HepG2 (cell line): Measurements from ENCODE around the gene CTNNA3. TPM values are rescaled to one million over a fixed set of nuclear protein-coding genes. Genes with fewer than 3 reads are reported as not detected.

Experiments
- ATAC-seq: fragments of 200-7000 bp; cut with Tn5 transposase; 3 replicates; pipeline ENCODE4 v1.9.1; 2020; ENCODE audit warnings: mild to moderate bottlenecking, moderate library complexity
- BruUV-seq: library from RNA; stranded (reverse); fragments of 400-500 nt; replicated peaks from 2 replicates; lab custom pipeline; 2021; lab: Mats Ljungman, UMichigan
- CTCF ChIA-PET: fragments of 300-600 bp; formaldehyde crosslinking; extraction: SDS; loops from one replicate; lab custom pipeline; 2021; ENCODE audit warnings: low total read pairs, inconsistent platforms, low intra/inter-chr PET ratio; lab: Yijun Ruan, JAX
- POLR2A ChIA-PET: fragments of 350-600 bp; sonication (Branson Sonifier 250); formaldehyde crosslinking; loops from one replicate; lab custom pipeline; 2020; ENCODE audit warnings: antibody characterized with exemption, inconsistent platforms; lab: Yijun Ruan, JAX
- DNase-seq: peaks from one replicate; pipeline ENCODE4 v3.0.0-alpha.2; 2015; ENCODE audit warnings: low spot score
- FAIRE-seq: peaks from 3 replicates; lab custom pipeline; 2011; peaks lifted over from hg19 to GRCh38; lab: Jason Lieb, UNC
- H2AFZ ChIP-seq: one replicate; pipeline ENCODE4 v1.6.1; 2011; ENCODE audit warnings: low read length, inconsistent platforms
- H3K27ac ChIP-seq: fragments of 300-600 bp; 3 replicates; pipeline ENCODE4 v1.8.0; 2011; ENCODE audit warnings: mixed run types, mild to moderate bottlenecking, mixed read lengths, low read length, inconsistent platforms; ENCODE audit not compliant: insufficient read depth; ENCODE audit errors: extremely low read length
- H3K27me3 ChIP-seq, 2 experiments: fragments of 200-600 bp in 1 of 2; 2 replicates in 1 of 2; 3 replicates in 1 of 2; pipeline versions ENCODE4 v1.6.0 to v1.8.0; 2011; ENCODE audit warnings: low read length in 2 of 2, mild to moderate bottlenecking in 2 of 2, moderate library complexity in 2 of 2, inconsistent platforms in 1 of 2; ENCODE audit not compliant: insufficient read depth in 2 of 2, control insufficient read depth in 1 of 2
- H3K36me3 ChIP-seq, 2 experiments: fragments of 200-600 bp in 1 of 2; replicated peaks in 1 of 2; 2 replicates in 1 of 2; 3 replicates in 1 of 2; pipeline versions ENCODE4 v1.5.1 to v1.8.0; 2011; ENCODE audit warnings: low read length in 2 of 2, inconsistent platforms in 1 of 2; ENCODE audit not compliant: insufficient read depth in 2 of 2, control insufficient read depth in 1 of 2
- H3K4me1 ChIP-seq: 2 replicates; pipeline ENCODE4 v1.5.1; 2012; ENCODE audit warnings: low read length, inconsistent platforms; ENCODE audit not compliant: insufficient read depth
- H3K4me2 ChIP-seq: 2 replicates; pipeline ENCODE4 v1.6.0; 2011; ENCODE audit warnings: low read depth, low read length, inconsistent platforms
- H3K4me3 ChIP-seq, 3 experiments: fragments of 200-600 bp in 1 of 3; sonication (generic), shearing (Covaris generic) in 1 of 3; replicated peaks in 1 of 3; 2 replicates each; pipeline ENCODE4 v1.5.1; 2011 to 2016; ENCODE audit warnings: low read length in 3 of 3, inconsistent platforms in 2 of 3, low read depth in 2 of 3, mild to moderate bottlenecking in 2 of 3, control low read depth in 1 of 3, mixed read lengths in 1 of 3; ENCODE audit not compliant: insufficient read depth in 1 of 3
- H3K79me2 ChIP-seq: one replicate; pipeline ENCODE4 v1.6.1; 2011; ENCODE audit warnings: low read length, inconsistent platforms; ENCODE audit not compliant: insufficient read depth
- H3K9ac ChIP-seq: 2 replicates; pipeline ENCODE4 v1.6.0; 2011; ENCODE audit warnings: mild to moderate bottlenecking, low read depth, low read length, inconsistent platforms; ENCODE audit not compliant: insufficient read depth
- H3K9me3 ChIP-seq: 2 replicates; pipeline ENCODE4 v1.5.1; 2012; ENCODE audit warnings: mild to moderate bottlenecking, low read length
- H4K20me1 ChIP-seq: 2 replicates; pipeline ENCODE4 v1.6.0; 2011; ENCODE audit warnings: inconsistent platforms, mild to moderate bottlenecking, low read length, moderate library complexity; ENCODE audit not compliant: insufficient read depth
- CAMTA2 ChIP-seq: sonication (generic); formaldehyde crosslinking; IDR thresholded peaks from 2 replicates; pipeline ENCODE4 v1.4.0; 2020; ENCODE audit warnings: mild to moderate bottlenecking, missing genetic modification reagents, borderline replicate concordance
- ETS1 ChIP-seq: sonication (generic); formaldehyde crosslinking; IDR thresholded peaks from 2 replicates; pipeline ENCODE4 v1.4.0; 2020; ENCODE audit warnings: missing genetic modification reagents
- FOXP4 ChIP-seq: sonication (generic); formaldehyde crosslinking; IDR thresholded peaks from 2 replicates; pipeline ENCODE4 v1.4.0; 2020; ENCODE audit warnings: missing genetic modification reagents
- MED8 ChIP-seq: sonication (generic); formaldehyde crosslinking; IDR thresholded peaks from 2 replicates; pipeline ENCODE4 v1.8.1; 2023; ENCODE audit warnings: mild to moderate bottlenecking, missing genetic modification reagents; ENCODE audit not compliant: insufficient replicate concordance
- NBN ChIP-seq: fragments of 450-650 bp; conservative IDR thresholded peaks from 2 replicates; pipeline ENCODE4 v1.6.1; 2017
- NCOA2 ChIP-seq: sonication (generic); formaldehyde crosslinking; IDR thresholded peaks from 2 replicates; pipeline ENCODE4 v1.8.0; 2022; ENCODE audit warnings: inconsistent platforms
- NCOA5 ChIP-seq: sonication (generic); formaldehyde crosslinking; IDR thresholded peaks from 2 replicates; pipeline ENCODE4 v1.4.0; 2020; ENCODE audit warnings: missing genetic modification reagents
- POLR2A ChIP-seq, 2 experiments: IDR thresholded peaks; 2 replicates each; pipeline ENCODE4 v1.6.1; 2011; ENCODE audit warnings: low read depth in 2 of 2, low read length in 2 of 2, mild to moderate bottlenecking in 1 of 2, moderate library complexity in 1 of 2; ENCODE audit not compliant: insufficient read depth in 1 of 2
- ZNF430 ChIP-seq: sonication (generic); formaldehyde crosslinking; IDR thresholded peaks from 2 replicates; pipeline ENCODE4 v1.9.0; 2021; ENCODE audit warnings: mild to moderate bottlenecking, missing genetic modification reagents
- WGBS: methylation state at CpG from one replicate; pipeline ENCODE4 v1.1.6; 2017; ENCODE audit warnings: low lambda C conversion rate; 5-methylcytosine and 5-hydroxymethylcytosine counted together
- in situ Hi-C: cut with HindIII; loops from 2 replicates; pipeline ENCODE4 v1.10.0; 2017; ENCODE audit warnings: low pct_unique_long_range_greater_than_20kb; ENCODE audit not compliant: extremely low pct_ligation_motif_present
- intact Hi-C: fragments of 100-400 bp; cut with micrococcal nuclease; formaldehyde crosslinking; loops from one replicate; pipeline ENCODE4 v1.10.0; 2022; ENCODE audit not compliant: unreplicated experiment
- polyA plus RNA-seq, 8 experiments: library from polyadenylated mRNA; depleted of rRNA in 3 of 8; stranded (reverse) in 7 of 8; unstranded in 1 of 8; fragments of >200 nt; fragmentation: Illumina TruSeq in 4 of 8; extraction: Trizol in 4 of 8; gene quantifications; 2 replicates each; pipeline versions ENCODE4 v1.2.1 to v1.2.3, GENCODE V29; 2011 to 2016; ENCODE audit warnings: low read depth in 4 of 8, missing spikeins in 1 of 8, mixed read lengths in 1 of 8; ENCODE audit not compliant: insufficient read depth in 1 of 8
- total RNA-seq, 5 experiments: library from RNA; depleted of rRNA; stranded (reverse); fragments of >200 nt; fragmentation: Illumina TruSeq; extraction: Trizol; gene quantifications; 2 replicates each; pipeline ENCODE4 v1.2.3, GENCODE V29; 2016; ENCODE audit warnings: low read depth in 1 of 5
- TF ChIP-seq, protein P1 (sequence below): sonication (generic); formaldehyde crosslinking; IDR thresholded peaks from 2 replicates; pipeline ENCODE4 v1.5.0; 2020; ENCODE audit warnings: mild to moderate bottlenecking, missing genetic modification reagents

The CTNNA3 gene
- total and polyA plus RNA-seq, 2 of the 13 experiments (the other 11 are each of a cell fraction or from before 2014, with no cell fraction given) = not detected

DNA sequence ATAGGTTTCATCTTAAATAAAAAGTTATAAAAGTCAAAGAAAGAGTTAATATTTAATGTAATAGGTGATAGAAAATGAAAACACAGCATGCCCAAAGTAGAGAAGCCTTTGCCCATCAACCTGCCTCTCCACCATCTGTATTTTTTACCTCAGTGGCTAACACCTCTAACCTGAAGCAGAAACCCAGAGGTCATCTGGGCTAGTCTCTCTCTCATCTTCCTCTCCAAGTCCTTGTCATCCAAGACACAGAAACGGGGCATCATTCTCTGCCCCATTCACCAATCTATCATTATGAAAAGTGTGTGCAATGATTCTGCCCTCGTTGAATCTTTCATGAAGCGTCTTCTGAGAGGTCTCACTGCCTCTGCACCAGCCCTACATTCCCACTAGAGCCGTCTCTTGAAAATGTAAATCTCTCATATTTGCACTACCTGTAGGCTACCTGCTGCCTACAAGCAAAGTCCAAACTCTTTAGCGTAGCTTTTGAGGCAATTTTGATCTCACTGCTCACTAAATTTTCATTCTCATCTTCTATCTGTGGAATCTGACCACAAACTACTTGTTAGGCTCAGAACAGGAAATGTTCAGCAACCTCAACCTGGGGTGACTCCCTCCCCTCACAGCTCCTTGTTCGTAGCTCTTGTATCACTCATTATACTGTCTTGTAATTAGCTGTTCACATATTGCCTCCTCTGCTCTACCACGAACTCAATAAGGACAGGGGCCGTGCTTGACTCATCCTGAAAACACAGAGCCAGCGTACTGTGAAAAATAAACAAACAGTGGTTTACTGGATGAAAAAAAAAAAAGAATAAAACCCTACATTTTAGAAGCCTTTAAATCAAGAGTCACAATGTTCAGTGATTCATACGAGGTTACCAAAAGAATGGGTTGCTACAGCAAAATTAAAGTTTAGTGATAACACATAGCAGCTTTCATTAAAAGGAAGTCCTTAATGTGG lies 83.1 kb downstream of the CTNNA3 start:
- TF ChIP-seq NCOA2 = no peak
- no peak for TF ChIP-seq POLR2A (IDR thresholded peaks at IDR 0.05; ENCODE audit: insufficient read depth in 1 of 2, low read depth in 2 of 2, low read length in 2 of 2)
- TF ChIP-seq FOXP4 (CRISPR knock-in tag) = no peak
- TF ChIP-seq MED8 (CRISPR knock-in tag) = no peak
- TF ChIP-seq CAMTA2 (CRISPR knock-in tag) = no peak
- no peak for TF ChIP-seq ZNF430 (CRISPR knock-in tag)
- no peak for TF ChIP-seq NCOA5
- TF ChIP-seq, protein P1, sequence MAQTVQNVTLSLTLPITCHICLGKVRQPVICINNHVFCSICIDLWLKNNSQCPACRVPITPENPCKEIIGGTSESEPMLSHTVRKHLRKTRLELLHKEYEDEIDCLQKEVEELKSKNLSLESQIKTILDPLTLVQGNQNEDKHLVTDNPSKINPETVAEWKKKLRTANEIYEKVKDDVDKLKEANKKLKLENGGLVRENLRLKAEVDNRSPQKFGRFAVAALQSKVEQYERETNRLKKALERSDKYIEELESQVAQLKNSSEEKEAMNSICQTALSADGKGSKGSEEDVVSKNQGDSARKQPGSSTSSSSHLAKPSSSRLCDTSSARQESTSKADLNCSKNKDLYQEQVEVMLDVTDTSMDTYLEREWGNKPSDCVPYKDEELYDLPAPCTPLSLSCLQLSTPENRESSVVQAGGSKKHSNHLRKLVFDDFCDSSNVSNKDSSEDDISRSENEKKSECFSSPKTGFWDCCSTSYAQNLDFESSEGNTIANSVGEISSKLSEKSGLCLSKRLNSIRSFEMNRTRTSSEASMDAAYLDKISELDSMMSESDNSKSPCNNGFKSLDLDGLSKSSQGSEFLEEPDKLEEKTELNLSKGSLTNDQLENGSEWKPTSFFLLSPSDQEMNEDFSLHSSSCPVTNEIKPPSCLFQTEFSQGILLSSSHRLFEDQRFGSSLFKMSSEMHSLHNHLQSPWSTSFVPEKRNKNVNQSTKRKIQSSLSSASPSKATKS = no peak
- no peak for TF ChIP-seq NBN
- TF ChIP-seq ETS1 = no peak
- Histone ChIP-seq H3K27ac (no peak overlapping the region), H3K9me3 (no peaks in the 10 kb centered on the region), H4K20me1 (no peaks in the 10 kb centered on the region), H2AFZ (no peak overlapping the region), H3K27me3 (no peaks in the 10 kb centered on the region), H3K9ac (no peak overlapping the region), H3K4me2 (no peak overlapping the region), H3K4me1 (no peaks in the 10 kb centered on the region), H3K36me3 (no peaks in the 10 kb centered on the region), H3K4me3 (no peak overlapping the region), H3K79me2 (no peaks in the 10 kb centered on the region)
- no peak for FAIRE-seq
- DNase-seq = no peak
- intact Hi-C loops = no loop called here
- CTCF ChIA-PET = no interaction called here
- POLR2A ChIA-PET = no interaction called here
- BruUV-seq = no TSS peak
- WGBS = 4% methylated on average over 10 of the region's 10 CpGs
- no peak for ATAC-seq
- in situ Hi-C loops = no loop called here
